Body of pancreas (tissue), 4 donors: ENCODE data around the gene CABP7. TPM values are rescaled to one million over a fixed set of nuclear protein-coding genes. Genes with fewer than 3 reads are reported as not detected.

Source experiments
- ATAC-seq: fragments of 150-250 bp; one replicate; pipeline ENCODE4 v1.9.1; 2016
- DNase-seq, 4 donors: peaks; one replicate each; pipeline ENCODE4 v3.0.0-alpha.2; 2019
- H3K27ac ChIP-seq, 4 donors: fragments of 200-600 bp; sonication (generic); 1 replicate in 3 of 4; 2 replicates in 1 of 4; pipeline versions ENCODE4 v1.5.1 to v1.6.1; 2016 to 2019; ENCODE audit warnings: mild to moderate bottlenecking in 1 of 4, mixed read lengths in 1 of 4, moderate library complexity in 1 of 4
- H3K27me3 ChIP-seq, 2 donors: fragments of 200-600 bp; sonication (generic); one replicate each; pipeline ENCODE4 v1.6.0; 2016; ENCODE audit warnings: mild to moderate bottlenecking in 1 of 2
- H3K36me3 ChIP-seq, 2 donors: fragments of 200-600 bp; sonication (generic); replicated peaks in 1 of 2; 2 replicates each; pipeline ENCODE4 v1.5.1; 2016; ENCODE audit warnings: low read depth in 2 of 2; ENCODE audit not compliant: insufficient read depth in 1 of 2
- H3K4me1 ChIP-seq: fragments of 200-600 bp; sonication (generic); one replicate; pipeline ENCODE4 v1.6.0; 2016
- H3K4me3 ChIP-seq, 2 donors: fragments of 200-600 bp; sonication (generic); 1 replicate in 1 of 2; 2 replicates in 1 of 2; pipeline ENCODE4 v1.5.1; 2016 to 2019
- H3K9me3 ChIP-seq, 3 donors: fragments of 200-600 bp; sonication (generic); 1 replicate in 2 of 3; 2 replicates in 1 of 3; pipeline ENCODE4 v1.5.1; 2016
- POLR2A ChIP-seq, 3 donors: fragments of 450-650 bp; IDR thresholded peaks; one replicate each; pipeline ENCODE4 v1.6.1; 2016; ENCODE audit warnings: antibody characterized with exemption in 3 of 3, mild to moderate bottlenecking in 2 of 3
- WGBS, 2 donors: methylation state at CpG; one replicate each; pipeline ENCODE4 v1.1.5; 2017; 5-methylcytosine and 5-hydroxymethylcytosine counted together
- intact Hi-C: fragments of 100-400 bp; cut with DNase I; formaldehyde crosslinking; loops from one replicate; pipeline ENCODE4 v1.15.1; 2023
- total RNA-seq, 2 donors: library from RNA; depleted of rRNA; stranded (reverse); fragments of >200 nt; gene quantifications; one replicate each; pipeline ENCODE4 v1.1.0, GENCODE V29; 2016
- TF ChIP-seq, protein P1 (sequence below), 7 experiments: fragments of 450-650 bp in 4 of 7; fragments of 200-600 bp in 3 of 7; sonication (generic) in 3 of 7; IDR thresholded peaks; one replicate each; pipeline ENCODE4 v1.5.1; 2016 to 2019; ENCODE audit warnings: antibody characterized with exemption in 7 of 7

Gene CABP7
- total RNA-seq, 2 donors from 2014 or later = 0.78 to 2.6 TPM

- no peaks in the 10 kb centered on the region for H3K27me3 ChIP-seq
- no peak overlapping the region for H3K27ac ChIP-seq
- no peaks in the 10 kb centered on the region for H3K36me3 ChIP-seq
- H3K9me3 ChIP-seq = no peaks in the 10 kb centered on the region
- no peak for TF ChIP-seq POLR2A (IDR thresholded peaks at IDR 0.05)
- TF ChIP-seq, protein P1, sequence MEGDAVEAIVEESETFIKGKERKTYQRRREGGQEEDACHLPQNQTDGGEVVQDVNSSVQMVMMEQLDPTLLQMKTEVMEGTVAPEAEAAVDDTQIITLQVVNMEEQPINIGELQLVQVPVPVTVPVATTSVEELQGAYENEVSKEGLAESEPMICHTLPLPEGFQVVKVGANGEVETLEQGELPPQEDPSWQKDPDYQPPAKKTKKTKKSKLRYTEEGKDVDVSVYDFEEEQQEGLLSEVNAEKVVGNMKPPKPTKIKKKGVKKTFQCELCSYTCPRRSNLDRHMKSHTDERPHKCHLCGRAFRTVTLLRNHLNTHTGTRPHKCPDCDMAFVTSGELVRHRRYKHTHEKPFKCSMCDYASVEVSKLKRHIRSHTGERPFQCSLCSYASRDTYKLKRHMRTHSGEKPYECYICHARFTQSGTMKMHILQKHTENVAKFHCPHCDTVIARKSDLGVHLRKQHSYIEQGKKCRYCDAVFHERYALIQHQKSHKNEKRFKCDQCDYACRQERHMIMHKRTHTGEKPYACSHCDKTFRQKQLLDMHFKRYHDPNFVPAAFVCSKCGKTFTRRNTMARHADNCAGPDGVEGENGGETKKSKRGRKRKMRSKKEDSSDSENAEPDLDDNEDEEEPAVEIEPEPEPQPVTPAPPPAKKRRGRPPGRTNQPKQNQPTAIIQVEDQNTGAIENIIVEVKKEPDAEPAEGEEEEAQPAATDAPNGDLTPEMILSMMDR (IDR thresholded peaks at IDR 0.05) = no peak
- ATAC-seq (no peak), DNase-seq (no peak)
- WGBS, 2 donors = 86 to 91% methylated on average over 8 of the region's 9 CpGs
- no peak overlapping the region for H3K4me3 ChIP-seq
- intact Hi-C loops = no loop called here
- peaks cover 15% of the 10 kb centered on the region for H3K4me1 ChIP-seq
Measured at GRCh38 chr22:29734838-29735237, 15.0 kb downstream of the CABP7 start.

GRCh38 chr22:29735416-29735815 lies 15.6 kb downstream of the CABP7 start:
- no peak for ATAC-seq

GRCh38 chr22:29737251-29738117 lies 17.7 kb downstream of the CABP7 start:
- Histone ChIP-seq H3K27me3 (no peaks in the 10 kb centered on the region), H3K9me3 (no peaks in the 10 kb centered on the region), H3K27ac (no peak overlapping the region), H3K4me1 (peaks cover 15% of the 10 kb centered on the region), H3K36me3 (peaks cover 2 to 4% of the 10 kb centered on the region in 2 donors), H3K4me3 (no peak overlapping the region)
- DNase-seq (no peak), ATAC-seq (no peak)
- TF ChIP-seq POLR2A (IDR thresholded peaks at IDR 0.05) = no peak
- intact Hi-C loops = no loop called here
- 91 to 93% methylated on average over 19 to 22 of the region's 22 CpGs for WGBS, 2 donors

More at GRCh38 chr22:29735416-29735815, 15.6 kb downstream of the CABP7 start:
- H3K27ac ChIP-seq = no peak overlapping the region
- DNase-seq = no peak
- H3K9me3 ChIP-seq = no peaks in the 10 kb centered on the region
- intact Hi-C loops = no loop called here
- H3K4me3 ChIP-seq = no peak overlapping the region
- 63% methylated on average over 1 of the region's 1 CpG; no CpG with 5 or more reads in 1 of the 2 donors for WGBS, 2 donors
- TF ChIP-seq, protein P1 (IDR thresholded peaks at IDR 0.05) = no peak
- TF ChIP-seq POLR2A (IDR thresholded peaks at IDR 0.05) = no peak
- H3K36me3 ChIP-seq = no peaks in the 10 kb centered on the region
- no peaks in the 10 kb centered on the region for H3K27me3 ChIP-seq
- H3K4me1 ChIP-seq = peaks cover 15% of the 10 kb centered on the region

GRCh38 chr22:29738118-29738815 lies 18.5 kb downstream of the CABP7 start:
- no peak for TF ChIP-seq POLR2A (IDR thresholded peaks at IDR 0.05)
- TF ChIP-seq, protein P1 (IDR thresholded peaks at IDR 0.05) = no peak
- no peak for DNase-seq
- intact Hi-C loops = no loop called here
- Histone ChIP-seq H3K27me3 (no peaks in the 10 kb centered on the region), H3K27ac (no peak overlapping the region), H3K9me3 (no peaks in the 10 kb centered on the region), H3K36me3 (peaks cover 2 to 4% of the 10 kb centered on the region in 2 donors), H3K4me3 (no peak overlapping the region), H3K4me1 (peaks cover 11% of the 10 kb centered on the region)
- 89 to 90% methylated on average over 7 to 15 of the region's 15 CpGs for WGBS, 2 donors
- no peak for ATAC-seq

- H3K27ac ChIP-seq = no peak overlapping the region
- TF ChIP-seq, protein P1 (IDR thresholded peaks at IDR 0.05) = no peak
- TF ChIP-seq POLR2A (IDR thresholded peaks at IDR 0.05) = no peak
- intact Hi-C loops = no loop called here
- H3K9me3 ChIP-seq = no peaks in the 10 kb centered on the region
- peaks cover 2 to 4% of the 10 kb centered on the region in 2 donors for H3K36me3 ChIP-seq
- ATAC-seq (no peak), DNase-seq (no peak)
- H3K27me3 ChIP-seq = no peaks in the 10 kb centered on the region
- H3K4me3 ChIP-seq = no peak overlapping the region
- 92% methylated on average over 16 of the region's 17 CpGs; no CpG with 5 or more reads in 1 of the 2 donors for WGBS, 2 donors
- no peaks in the 10 kb centered on the region for H3K4me1 ChIP-seq
Measured at GRCh38 chr22:29739346-29739875, 19.6 kb downstream of the CABP7 start.
